ENCODE results near the gene ATP11A.
A peak's percentile ranks its signal among the peaks of the same experiment; 100 is the strongest.

ATP11A gene

DNA sequence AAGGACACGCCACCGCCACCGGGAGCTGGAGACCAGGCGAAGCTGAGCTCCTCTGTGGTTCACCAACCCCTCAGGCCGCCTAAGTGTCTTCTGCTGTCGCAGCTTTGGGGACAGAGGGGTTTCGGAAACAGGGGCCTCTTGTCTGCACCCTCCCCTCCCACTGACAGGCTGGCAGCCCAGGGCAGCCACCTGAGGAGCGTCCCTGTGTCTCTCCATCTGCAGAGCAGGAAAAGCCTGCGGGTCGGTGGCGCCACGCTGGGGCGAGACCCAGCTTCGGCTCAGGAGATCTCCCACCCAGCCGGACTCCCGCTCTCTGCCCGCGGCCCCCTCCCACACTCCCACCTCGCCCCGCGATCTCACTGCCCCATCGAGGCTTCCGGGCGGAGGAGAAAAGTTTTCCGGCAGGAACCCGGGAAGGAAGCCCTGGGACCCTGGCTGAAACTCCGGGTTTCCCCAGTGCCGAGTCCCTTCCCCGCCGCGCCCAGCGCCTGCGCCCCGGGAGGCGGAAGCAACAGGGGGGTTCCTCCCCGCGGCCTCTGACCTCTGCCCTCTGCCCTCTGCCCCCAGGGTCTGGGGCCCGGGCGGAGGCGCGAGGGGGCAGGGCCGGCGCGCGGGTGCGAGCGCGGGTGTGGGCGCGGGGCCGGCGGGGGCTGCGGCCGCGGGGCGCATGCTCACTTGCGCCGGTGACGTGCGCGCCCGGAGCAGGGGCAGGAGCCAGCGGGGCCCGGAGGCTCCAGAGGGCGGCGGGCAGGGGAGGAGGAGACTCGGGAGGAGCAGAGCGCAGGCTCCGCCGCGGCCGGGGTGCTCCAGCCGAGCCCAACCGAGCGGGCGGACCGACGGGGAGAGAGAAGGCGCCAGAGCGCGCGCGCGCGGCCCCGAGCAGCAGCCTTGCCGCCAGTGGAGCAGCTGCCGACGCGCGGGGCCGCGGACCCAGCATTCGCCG is at the start of gene ATP11A:
TSS of gene ATP11A (plus strand) at position 736 of the 943 bp plus-strand sequence. CDS start 379 bp downstream, outside the sequence.
- DNase-seq = peak; percentile 71 to 75

GRCh38 chr13:112641456-112642089 is 48.3 kb upstream of the ATP11A start:
- DNase-seq = no peak

DNA sequence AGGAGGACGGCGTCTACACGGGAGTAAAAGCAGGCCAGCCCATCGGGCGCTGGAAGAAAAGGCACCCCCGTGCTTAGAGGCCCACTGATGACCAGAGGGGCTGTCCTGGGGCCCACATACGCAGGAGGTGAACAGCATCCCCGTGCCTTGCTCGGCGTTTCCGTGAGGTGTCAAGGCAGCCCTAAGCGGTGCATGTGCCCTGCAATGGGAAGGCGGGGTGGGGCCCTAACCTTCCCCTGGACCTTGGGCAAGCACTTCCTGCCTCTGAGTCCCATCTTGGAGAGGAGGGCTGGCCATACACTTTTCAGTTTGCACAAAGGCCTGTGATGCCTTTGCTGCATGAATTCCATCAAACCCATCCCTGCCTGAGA is 47.8 kb upstream of the ATP11A start:
- no peak for DNase-seq

- DNase-seq = no peak
Observed at GRCh38 chr13:112643759-112644459, 45.9 kb upstream of the ATP11A start.

DNA sequence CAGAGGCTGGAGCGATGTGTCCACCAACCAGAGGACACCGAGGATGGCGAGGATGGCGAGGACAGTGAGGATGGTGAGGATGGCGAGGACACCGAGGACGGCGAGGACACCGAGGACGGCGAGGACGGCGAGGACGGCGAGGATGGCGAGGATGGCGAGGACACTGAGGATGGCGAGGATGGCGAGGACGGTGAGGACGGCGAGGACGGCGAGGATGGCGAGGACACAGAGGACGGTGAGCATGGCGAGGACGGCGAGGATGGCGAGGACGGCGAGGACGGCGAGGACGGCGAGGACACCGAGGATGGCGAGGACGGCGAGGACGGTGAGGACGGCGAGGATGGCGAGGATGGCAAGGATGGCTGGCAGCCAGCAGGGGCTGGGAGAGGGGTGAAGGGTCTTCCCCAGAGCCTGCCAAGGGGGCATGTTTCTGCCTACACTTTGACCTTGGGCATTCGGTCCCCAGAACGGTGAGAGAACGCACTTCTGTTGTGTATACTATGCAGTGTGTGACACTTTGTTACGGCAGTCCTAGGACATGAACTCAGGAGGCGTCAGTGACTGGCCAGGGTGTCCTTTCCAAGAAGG is 44.4 kb upstream of the ATP11A start:
- no peak for DNase-seq

GRCh38 chr13:112647256-112647655 is 42.6 kb upstream of the ATP11A start:
- DNase-seq = no peak

DNA sequence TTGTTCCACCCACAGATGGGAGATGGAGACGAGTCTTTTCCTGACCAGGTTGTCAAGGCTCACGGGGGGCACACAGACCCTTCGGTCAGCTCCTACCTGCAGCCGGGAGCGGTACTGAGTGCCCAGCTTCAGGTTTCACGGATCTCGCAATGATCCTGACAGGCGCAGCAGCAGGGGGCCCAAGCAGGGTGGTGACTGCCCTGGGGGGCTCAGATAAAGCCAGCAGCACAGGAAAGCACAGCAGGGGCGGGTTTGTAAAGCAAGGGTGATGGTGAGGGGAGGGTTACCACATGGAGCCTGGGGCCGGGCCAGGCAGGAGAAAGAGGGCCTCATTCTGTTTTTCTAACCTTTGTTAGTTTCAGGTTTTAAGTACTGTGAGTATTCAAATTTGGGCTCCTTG is 41.7 kb upstream of the ATP11A start:
- no peak for DNase-seq

- no peak for DNase-seq
Observed at GRCh38 chr13:112648966-112649690, 40.7 kb upstream of the ATP11A start.

DNA sequence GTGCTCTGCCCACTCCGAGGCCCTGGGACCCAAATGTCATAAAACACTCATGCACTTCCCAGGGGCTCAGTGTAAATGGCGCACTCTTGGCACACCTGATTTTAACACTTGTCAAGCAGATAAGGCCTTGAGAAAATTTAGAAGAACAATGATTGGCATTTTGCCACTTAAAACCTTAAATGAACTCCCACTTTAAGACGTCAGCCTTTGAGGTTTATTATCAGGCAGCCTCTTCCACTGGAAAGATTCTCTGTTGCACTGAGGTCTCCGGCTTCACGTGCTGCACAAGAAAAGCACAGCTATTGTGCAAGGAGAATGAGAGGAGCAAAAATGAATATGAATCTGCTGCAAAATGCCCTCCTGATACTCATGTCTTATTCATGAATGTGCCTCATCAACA is 38.5 kb upstream of the ATP11A start:
- DNase-seq = no peak

DNA sequence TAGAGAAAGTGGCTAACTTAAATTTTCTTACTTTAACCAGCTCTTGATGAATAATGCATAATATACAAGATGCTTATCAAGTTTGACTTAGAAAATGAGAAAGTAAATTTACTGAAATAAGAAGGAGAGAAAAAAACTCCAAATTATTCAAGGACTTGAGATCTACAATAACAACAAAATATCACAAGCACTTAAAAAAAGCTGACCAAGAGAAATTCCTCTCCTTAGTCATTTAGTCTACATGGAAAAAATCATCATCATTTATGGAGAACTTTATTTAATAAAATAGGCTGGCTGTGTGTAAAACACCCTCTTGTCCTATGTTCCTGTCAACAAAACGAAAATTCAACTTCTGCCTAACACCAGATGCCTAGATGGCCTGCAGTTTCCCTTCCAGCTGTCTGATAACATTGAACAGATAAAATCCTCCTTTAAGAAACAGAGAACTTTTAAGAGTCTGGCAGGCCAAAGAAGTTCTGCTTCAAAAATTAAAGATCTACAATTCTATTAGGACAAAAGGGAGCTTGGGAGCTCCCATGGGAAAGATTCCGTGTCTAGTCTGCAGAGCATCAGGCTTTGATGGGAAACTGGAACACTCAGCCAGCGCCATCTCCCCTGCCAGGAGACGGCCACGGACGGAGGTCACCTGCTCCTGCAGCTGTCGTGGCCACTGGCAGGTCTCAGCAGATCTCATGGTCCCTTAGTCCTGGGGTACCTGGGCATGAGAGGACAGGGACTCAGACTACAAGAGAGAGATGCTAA is 37.9 kb upstream of the ATP11A start:
- DNase-seq = no peak

DNA sequence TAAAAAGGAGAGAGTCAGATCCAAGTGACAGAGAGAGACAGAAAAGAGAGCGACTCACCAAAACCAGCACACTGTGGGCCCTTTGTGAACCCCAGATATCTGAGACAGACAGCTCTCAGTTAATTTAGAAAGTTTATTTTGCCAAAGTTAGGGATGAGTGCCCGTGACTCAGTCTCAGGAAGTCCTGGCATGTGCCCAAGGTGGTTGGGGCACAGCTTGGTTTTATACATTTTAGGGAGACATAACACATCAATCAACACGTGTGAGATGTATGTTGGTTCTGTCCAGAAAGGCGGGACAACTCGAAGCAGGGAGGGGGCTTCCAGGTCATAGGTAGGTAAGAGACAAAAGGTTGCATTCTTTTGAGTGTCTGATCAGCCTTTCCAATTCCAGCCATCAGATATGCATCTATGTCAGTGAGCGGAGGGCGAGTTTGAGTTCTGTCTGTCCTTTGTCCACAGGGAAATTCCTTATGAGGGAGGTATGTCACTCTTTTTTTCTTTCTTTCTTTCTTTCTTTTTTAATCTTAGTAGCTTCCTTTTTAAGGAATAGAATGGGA is 37.2 kb upstream of the ATP11A start:
- no peak for DNase-seq

- no peak for DNase-seq
Observed at GRCh38 chr13:112653071-112653470, 36.8 kb upstream of the ATP11A start.

GRCh38 chr13:112655913-112656312 is 33.9 kb upstream of the ATP11A start:
- no peak for DNase-seq

DNA sequence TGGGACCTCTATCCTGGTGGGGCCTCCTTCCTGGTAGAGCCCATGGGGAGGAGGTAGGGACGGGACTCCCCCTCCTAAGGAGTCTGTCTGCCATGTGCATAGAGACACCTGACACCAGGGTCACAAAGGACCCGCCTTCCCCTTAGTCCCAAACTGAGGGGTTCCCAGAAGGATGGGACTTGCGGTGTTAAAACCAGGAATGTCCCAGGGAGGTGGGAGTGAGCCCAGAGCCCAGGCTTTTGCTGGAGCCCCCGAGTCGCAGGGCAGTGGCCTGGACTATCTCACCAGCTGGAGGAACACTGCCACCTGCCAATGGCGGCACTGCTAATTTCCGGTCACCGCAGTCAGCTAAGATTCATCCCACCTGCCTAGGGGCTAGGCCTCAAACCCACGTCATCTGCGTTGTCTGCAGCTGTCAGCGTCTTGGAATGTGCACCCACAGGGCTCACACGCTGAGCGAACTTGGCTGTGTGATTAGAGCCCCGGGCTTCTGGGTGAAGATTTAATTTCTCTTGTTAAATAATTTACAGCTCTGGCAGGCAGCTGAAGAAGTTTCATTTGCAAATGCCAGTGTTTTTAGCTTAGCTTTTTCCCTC is 31.9 kb upstream of the ATP11A start:
- DNase-seq = no peak

DNA sequence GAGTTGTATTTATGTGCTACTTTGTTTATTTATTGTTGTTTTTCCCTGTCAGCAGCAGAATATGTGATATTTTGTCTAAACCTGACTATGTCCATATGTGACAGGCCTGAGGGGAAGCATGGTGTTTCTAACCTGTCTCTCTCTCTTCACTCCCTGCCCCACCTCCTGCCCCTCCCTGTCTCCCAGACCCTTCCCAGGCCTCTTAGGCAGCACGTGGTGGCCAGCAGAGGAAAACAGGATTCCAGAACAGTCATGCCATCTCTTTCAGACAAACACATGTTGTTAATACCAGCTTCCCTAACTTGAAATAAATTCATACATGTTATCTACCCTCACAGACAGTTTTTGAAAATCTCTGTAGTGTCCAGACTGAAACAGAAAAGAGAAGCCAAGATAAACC is 31.0 kb upstream of the ATP11A start:
- DNase-seq = no peak

GRCh38 chr13:112661291-112661690 is 28.5 kb upstream of the ATP11A start:
- no peak for DNase-seq

DNA sequence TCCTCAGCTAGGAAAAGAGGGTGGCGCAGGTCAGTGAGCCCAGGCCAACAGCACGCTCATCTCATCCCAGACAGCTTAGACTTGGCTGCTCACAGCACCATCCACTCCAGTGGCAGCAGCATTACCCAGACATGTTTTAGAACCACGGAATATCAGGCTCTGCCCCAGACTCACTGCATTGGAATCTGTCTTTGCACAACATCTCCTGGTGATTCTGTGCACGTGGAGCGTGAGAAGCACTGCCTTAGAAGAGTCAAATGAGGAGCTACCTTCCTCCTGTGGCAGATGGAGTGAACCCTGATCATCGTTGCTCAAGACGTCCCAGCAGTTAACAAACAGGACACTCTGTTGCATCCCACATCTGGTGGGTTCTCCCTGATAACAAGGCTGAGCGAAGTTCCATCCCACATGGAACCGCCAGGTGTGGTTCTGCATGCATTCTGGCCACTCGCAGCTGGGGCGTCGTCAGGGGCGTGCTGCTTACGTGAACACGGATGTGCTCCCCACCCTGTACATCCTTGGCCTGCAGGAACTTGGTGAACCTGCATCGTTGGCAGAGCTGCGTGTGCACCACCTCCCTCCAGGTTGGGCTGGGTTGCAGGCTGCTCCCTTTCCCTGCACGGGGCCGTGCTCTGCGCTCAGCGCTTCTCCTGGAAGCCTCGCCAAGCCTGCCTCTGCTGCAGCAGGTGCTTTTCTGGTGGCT is 25.2 kb upstream of the ATP11A start:
- no peak for DNase-seq

DNA sequence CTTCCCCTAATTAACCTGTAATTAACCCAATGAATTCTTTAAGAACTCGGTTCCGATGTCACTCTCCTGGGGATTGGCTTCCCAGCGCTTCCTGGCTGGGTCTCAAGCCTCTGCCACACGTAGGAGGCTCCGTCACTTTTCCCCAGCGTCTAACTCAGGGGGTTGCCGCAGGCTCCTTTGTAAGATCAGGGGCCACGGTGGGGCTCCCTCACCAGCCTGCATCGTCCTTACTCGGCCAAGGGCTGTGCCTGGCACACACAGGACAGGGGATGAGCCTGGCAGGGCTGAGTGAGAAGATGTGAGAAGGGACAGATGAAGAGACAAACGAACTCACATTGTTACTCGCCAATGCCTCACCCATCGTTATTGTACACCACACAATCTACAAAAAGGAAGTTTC is 20.9 kb upstream of the ATP11A start:
- DNase-seq = no peak

- no peak for DNase-seq
Observed at GRCh38 chr13:112669881-112670499, 19.8 kb upstream of the ATP11A start.

DNA sequence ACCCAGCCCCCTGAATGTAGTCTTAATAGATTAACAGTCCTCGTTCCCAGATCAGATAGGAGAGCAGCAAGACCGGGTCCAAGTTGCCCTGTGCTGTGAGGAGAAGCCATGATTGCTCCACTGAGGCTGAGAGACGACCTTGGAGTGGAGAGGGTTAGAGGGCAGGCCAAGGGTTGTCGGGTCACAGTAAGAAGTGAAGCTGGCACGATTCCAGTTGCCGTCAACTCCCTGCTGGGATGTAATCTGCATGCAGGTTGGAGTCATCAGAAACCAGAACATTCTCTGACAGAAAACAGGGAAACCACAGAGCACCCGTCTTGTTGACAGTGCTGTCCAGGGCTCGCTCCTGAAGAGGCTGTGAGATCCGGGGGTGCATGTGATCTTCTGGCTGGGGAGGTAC is 19.0 kb upstream of the ATP11A start:
- no peak for DNase-seq

Data from Kasumi-1 (cell line).